Tibial nerve (tissue), 4 donors: ENCODE data around the gene CADPS. TPM values are rescaled to one million over a fixed set of nuclear protein-coding genes. Genes with fewer than 3 reads are reported as not detected.

Source experiments
- DNase-seq, 2 donors: peaks; one replicate each; pipeline ENCODE4 v3.0.0-alpha.2; 2019; ENCODE audit warnings: low spot score in 2 of 2
- H3K27ac ChIP-seq, 4 donors: fragments of 200-600 bp; sonication (generic) in 3 of 4; one replicate each; pipeline ENCODE4 v1.5.1; 2017 to 2019; ENCODE audit warnings: mild to moderate bottlenecking in 1 of 4
- H3K27me3 ChIP-seq, 2 donors: fragments of 200-600 bp; sonication (generic) in 1 of 2; one replicate each; pipeline versions ENCODE4 v1.5.1 to v1.6.0; 2017 to 2019
- H3K36me3 ChIP-seq, 3 donors: fragments of 200-600 bp; sonication (generic); one replicate each; pipeline ENCODE4 v1.5.1; 2018 to 2019
- H3K4me1 ChIP-seq, 4 donors: fragments of 200-600 bp; sonication (generic) in 3 of 4; one replicate each; pipeline ENCODE4 v1.5.1; 2017 to 2019
- H3K4me3 ChIP-seq, 4 donors: fragments of 200-600 bp; sonication (generic) in 3 of 4; one replicate each; pipeline ENCODE4 v1.5.1; 2017 to 2019; ENCODE audit warnings: mild to moderate bottlenecking in 1 of 4, moderate library complexity in 1 of 4
- H3K9me3 ChIP-seq, 4 donors: fragments of 200-600 bp; sonication (generic) in 3 of 4; one replicate each; pipeline ENCODE4 v1.5.1; 2017 to 2019
- EP300 ChIP-seq, 2 donors: sonication (generic); formaldehyde crosslinking; IDR thresholded peaks; one replicate each; pipeline ENCODE4 v1.6.1; 2017; ENCODE audit warnings: antibody characterized with exemption in 2 of 2, mild to moderate bottlenecking in 1 of 2
- POLR2A ChIP-seq, 2 donors: fragments of 450-650 bp; IDR thresholded peaks; one replicate each; pipeline ENCODE4 v1.6.1; 2017; ENCODE audit warnings: antibody characterized with exemption in 2 of 2, mild to moderate bottlenecking in 2 of 2, moderate library complexity in 2 of 2
- WGBS, 2 donors: methylation state at CpG; one replicate each; pipeline ENCODE4 v1.1.5; 2018; 5-methylcytosine and 5-hydroxymethylcytosine counted together
- total RNA-seq, 4 donors: library from RNA; depleted of rRNA; stranded (reverse); fragments of >200 nt; gene quantifications; one replicate each; pipeline ENCODE4 v1.1.0, GENCODE V29; 2016
- TF ChIP-seq, protein P1 (sequence below), 5 experiments: fragments of 200-600 bp in 3 of 5; fragments of 450-650 bp in 2 of 5; sonication (generic) in 3 of 5; IDR thresholded peaks; one replicate each; pipeline ENCODE4 v1.5.1; 2016 to 2019; ENCODE audit warnings: antibody characterized with exemption in 5 of 5, mild to moderate bottlenecking in 3 of 5, moderate library complexity in 2 of 5

Gene CADPS
- total RNA-seq, 4 donors from 2014 or later, result 16.2 to 16.7 TPM; not detected in 2

DNA sequence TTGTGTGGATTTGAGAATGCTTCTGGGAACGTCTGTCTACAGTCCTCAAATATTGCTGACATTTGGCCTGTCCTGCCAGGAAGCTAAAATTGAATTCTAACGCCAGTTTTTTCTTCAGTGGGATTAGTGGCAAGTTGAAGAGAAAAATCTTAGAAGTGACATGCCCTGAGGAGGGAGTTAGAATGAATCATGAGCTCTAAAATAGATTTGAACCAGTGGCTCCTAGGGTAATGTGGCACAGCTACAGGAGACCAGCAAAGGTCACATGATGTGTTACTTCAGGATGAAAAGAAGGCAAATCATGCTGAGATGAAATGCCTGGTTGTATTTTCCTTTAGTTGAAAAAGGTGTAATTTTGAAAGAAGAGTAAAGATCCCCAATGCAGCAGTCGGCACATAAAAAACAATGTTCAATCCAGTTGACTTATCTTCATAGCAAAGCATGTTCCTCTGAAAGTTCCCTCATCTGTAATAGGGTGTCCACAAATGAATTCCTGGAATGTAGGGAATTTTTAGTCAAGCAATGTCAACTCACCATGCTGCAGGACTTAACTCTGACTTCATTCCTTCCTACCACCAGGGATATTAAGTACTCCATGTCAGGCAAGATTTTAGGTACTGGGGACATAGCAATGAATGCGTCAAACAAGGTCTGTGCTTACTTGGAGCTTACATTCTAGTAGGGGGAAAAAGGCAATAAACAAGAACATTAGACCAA is 171.6 kb downstream of the CADPS start:
- 52 to 59% methylated on average over 4 of the region's 4 CpGs for WGBS, 2 donors
- Histone ChIP-seq H3K4me1 (no peaks in the 10 kb centered on the region), H3K27me3 (no peaks in the 10 kb centered on the region), H3K4me3 (no peak overlapping the region), H3K27ac (no peak overlapping the region), H3K36me3 (no peaks in the 10 kb centered on the region), H3K9me3 (no peaks in the 10 kb centered on the region)
- no peak for TF ChIP-seq POLR2A (IDR thresholded peaks at IDR 0.05)
- TF ChIP-seq, protein P1, sequence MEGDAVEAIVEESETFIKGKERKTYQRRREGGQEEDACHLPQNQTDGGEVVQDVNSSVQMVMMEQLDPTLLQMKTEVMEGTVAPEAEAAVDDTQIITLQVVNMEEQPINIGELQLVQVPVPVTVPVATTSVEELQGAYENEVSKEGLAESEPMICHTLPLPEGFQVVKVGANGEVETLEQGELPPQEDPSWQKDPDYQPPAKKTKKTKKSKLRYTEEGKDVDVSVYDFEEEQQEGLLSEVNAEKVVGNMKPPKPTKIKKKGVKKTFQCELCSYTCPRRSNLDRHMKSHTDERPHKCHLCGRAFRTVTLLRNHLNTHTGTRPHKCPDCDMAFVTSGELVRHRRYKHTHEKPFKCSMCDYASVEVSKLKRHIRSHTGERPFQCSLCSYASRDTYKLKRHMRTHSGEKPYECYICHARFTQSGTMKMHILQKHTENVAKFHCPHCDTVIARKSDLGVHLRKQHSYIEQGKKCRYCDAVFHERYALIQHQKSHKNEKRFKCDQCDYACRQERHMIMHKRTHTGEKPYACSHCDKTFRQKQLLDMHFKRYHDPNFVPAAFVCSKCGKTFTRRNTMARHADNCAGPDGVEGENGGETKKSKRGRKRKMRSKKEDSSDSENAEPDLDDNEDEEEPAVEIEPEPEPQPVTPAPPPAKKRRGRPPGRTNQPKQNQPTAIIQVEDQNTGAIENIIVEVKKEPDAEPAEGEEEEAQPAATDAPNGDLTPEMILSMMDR (IDR thresholded peaks at IDR 0.05), result no peak
- TF ChIP-seq EP300 (IDR thresholded peaks at IDR 0.05), result no peak
- no peak for DNase-seq

DNA sequence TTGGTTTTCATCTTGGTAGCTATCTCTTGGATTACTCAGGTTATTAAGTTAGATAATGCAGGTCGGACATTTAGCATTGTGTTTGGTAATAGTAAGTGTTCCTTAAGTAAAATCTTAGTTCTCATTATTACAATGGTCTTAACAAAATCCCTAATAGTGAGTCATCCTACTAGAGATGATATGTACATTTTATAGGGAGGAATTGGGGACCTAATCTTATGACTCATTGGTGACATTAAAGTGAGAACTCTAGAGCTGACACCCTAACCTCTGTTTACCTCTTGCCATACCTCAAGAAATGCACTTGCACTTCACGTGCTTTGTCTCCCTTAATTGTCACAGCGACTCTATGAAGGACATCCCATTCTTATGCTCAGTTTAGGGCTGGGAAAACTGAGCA is 174.9 kb downstream of the CADPS start:
- no peaks in the 10 kb centered on the region for H3K27me3 ChIP-seq
- WGBS, 2 donors, result 84 to 85% methylated on average over 3 of the region's 3 CpGs
- no peaks in the 10 kb centered on the region for H3K36me3 ChIP-seq
- no peaks in the 10 kb centered on the region for H3K4me1 ChIP-seq
- no peak overlapping the region for H3K4me3 ChIP-seq
- H3K27ac ChIP-seq, result no peak overlapping the region
- no peak for DNase-seq
- TF ChIP-seq POLR2A (IDR thresholded peaks at IDR 0.05) (no peak), EP300 (IDR thresholded peaks at IDR 0.05) (no peak)
- TF ChIP-seq, protein P1 (IDR thresholded peaks at IDR 0.05), result no peak
- no peaks in the 10 kb centered on the region for H3K9me3 ChIP-seq

DNA sequence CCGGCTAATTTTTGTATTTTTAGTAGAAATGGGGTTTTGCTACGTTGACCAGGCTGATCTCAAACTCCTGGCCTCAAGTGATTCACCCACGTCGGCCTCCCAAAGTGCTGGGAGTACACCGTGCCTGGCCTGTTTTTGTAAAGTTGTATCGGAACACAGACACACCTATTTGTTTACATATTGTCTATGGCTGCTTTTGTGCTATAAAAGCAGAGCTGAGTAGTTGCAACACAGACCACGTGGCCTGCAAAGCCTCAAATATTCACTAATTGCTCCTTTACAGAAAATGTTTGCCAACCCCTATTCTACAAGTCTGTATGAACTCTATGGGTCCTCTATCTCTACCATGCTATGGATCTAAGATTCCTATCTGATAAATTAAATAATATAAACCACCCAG is 175.5 kb downstream of the CADPS start:
- TF ChIP-seq EP300 (IDR thresholded peaks at IDR 0.05) (no peak), POLR2A (IDR thresholded peaks at IDR 0.05) (no peak)
- TF ChIP-seq, protein P1 (IDR thresholded peaks at IDR 0.05), result no peak
- no peaks in the 10 kb centered on the region for H3K27me3 ChIP-seq
- 75 to 83% methylated on average over 6 to 7 of the region's 7 CpGs for WGBS, 2 donors

DNA sequence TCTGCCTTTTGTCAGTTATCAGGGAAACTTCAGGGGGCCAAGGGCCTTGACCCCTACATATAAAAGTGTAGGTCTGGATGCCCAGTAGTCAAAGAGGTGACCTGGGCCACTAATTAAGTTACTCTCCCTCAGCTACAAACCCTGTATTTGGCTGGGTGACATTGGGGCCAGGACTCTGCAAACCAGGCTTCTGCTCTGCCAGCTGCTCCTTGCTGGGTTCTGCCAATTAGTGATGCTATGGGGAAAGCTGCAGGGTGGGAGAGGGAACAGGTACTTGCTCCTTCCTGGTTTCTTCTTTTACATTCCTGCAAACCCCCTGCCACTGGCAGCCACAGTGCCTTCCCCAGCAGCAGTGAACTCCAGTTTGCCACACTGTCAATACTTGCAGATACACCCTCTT is 179.2 kb downstream of the CADPS start:
- no peak overlapping the region for H3K27ac ChIP-seq
- DNase-seq, result no peak
- no peaks in the 10 kb centered on the region for H3K9me3 ChIP-seq
- TF ChIP-seq EP300 (IDR thresholded peaks at IDR 0.05), result no peak
- TF ChIP-seq, protein P1 (IDR thresholded peaks at IDR 0.05), result no peak
- H3K4me1 ChIP-seq, result no peaks in the 10 kb centered on the region
- no peaks in the 10 kb centered on the region for H3K27me3 ChIP-seq
- H3K4me3 ChIP-seq, result no peak overlapping the region
- no peaks in the 10 kb centered on the region for H3K36me3 ChIP-seq

More for the DNA sequence above, 175.5 kb downstream of the CADPS start:
- no peak for DNase-seq
- Histone ChIP-seq H3K4me3 (no peak overlapping the region), H3K36me3 (no peaks in the 10 kb centered on the region), H3K27ac (no peak overlapping the region), H3K9me3 (no peaks in the 10 kb centered on the region), H3K4me1 (no peaks in the 10 kb centered on the region)

DNA sequence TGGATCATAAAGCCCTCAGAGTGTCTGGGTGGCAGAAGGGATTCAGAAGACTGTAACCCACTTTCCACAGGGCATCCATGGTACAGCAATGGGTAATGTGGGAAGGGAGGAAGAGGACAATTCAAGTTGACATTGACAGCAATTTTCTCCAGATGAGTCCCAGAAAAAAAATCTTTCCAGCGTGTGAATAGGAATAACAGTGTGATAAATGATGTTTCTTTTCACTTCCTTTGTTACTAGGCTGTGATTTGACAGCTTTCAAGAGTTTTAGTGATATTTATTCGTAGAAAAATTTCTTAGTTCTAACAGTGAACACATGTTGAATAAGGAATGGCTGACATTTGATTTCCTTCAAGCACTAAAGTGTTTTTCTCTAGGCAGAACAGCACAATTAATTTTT is 186.4 kb downstream of the CADPS start:
- no peaks in the 10 kb centered on the region for H3K9me3 ChIP-seq

More for the DNA sequence above, 186.4 kb downstream of the CADPS start:
- Histone ChIP-seq H3K36me3 (no peaks in the 10 kb centered on the region), H3K4me1 (no peaks in the 10 kb centered on the region), H3K27ac (no peak overlapping the region), H3K4me3 (no peak overlapping the region), H3K27me3 (no peaks in the 10 kb centered on the region)
- 67 to 71% methylated on average over 2 of the region's 2 CpGs for WGBS, 2 donors
- DNase-seq, result no peak
- TF ChIP-seq, protein P1 (IDR thresholded peaks at IDR 0.05), result no peak
- TF ChIP-seq EP300 (IDR thresholded peaks at IDR 0.05) (no peak), POLR2A (IDR thresholded peaks at IDR 0.05) (no peak)
